GM23338 (cell line): ENCODE results near the gene FAM185A. TPM values are rescaled to one million over a fixed set of nuclear protein-coding genes. Genes with fewer than 3 reads are reported as not detected.

ENCODE experiments used
- ATAC-seq: fragments of 200-7000 bp; cut with Tn5 transposase; 3 replicates; pipeline ENCODE4 v1.9.1; 2020
- DNase-seq: peaks from one replicate; pipeline ENCODE4 v3.0.0-alpha.2; 2015; ENCODE audit warnings: low spot score
- H2AFZ ChIP-seq: fragments of 200-600 bp; sonication (generic); 2 replicates; pipeline ENCODE4 v1.8.0; 2016; ENCODE audit warnings: antibody characterized with exemption, mild to moderate bottlenecking, moderate library complexity
- H3F3A ChIP-seq: fragments of 200-600 bp; sonication (generic); replicated peaks from 2 replicates; pipeline ENCODE4 v1.8.0; 2017; ENCODE audit warnings: antibody characterized with exemption, mixed run types, low read depth
- H3K27ac ChIP-seq: fragments of 200-600 bp; sonication (generic); 2 replicates; pipeline ENCODE4 v1.6.1; 2016; ENCODE audit warnings: low read depth
- H3K27me3 ChIP-seq: fragments of 200-600 bp; sonication (generic); 2 replicates; pipeline ENCODE4 v1.8.0; 2016; ENCODE audit warnings: mild to moderate bottlenecking, mixed run types, moderate library complexity; ENCODE audit not compliant: insufficient read depth
- H3K36me3 ChIP-seq: fragments of 200-600 bp; sonication (generic); 2 replicates; pipeline ENCODE4 v1.8.0; 2016; ENCODE audit warnings: mild to moderate bottlenecking; ENCODE audit not compliant: insufficient read depth
- H3K4me1 ChIP-seq: fragments of 200-600 bp; sonication (generic); 2 replicates; pipeline ENCODE4 v1.8.0; 2016; ENCODE audit warnings: mild to moderate bottlenecking, moderate library complexity; ENCODE audit not compliant: insufficient read depth
- H3K4me2 ChIP-seq: fragments of 200-600 bp; sonication (generic); 2 replicates; pipeline ENCODE4 v1.7.1; 2017; ENCODE audit warnings: mixed run types
- H3K4me3 ChIP-seq: fragments of 200-600 bp; sonication (generic); 2 replicates; pipeline ENCODE4 v1.6.1; 2016; ENCODE audit warnings: mixed run types
- H3K79me2 ChIP-seq: fragments of 200-600 bp; sonication (generic); replicated peaks from 2 replicates; pipeline ENCODE4 v1.8.0; 2017; ENCODE audit warnings: mild to moderate bottlenecking; ENCODE audit not compliant: insufficient read depth
- H3K9me2 ChIP-seq: fragments of 200-600 bp; sonication (generic); 2 replicates; pipeline ENCODE4 v1.8.0; 2017; ENCODE audit not compliant: insufficient read depth
- H4K20me1 ChIP-seq: fragments of 200-600 bp; sonication (generic); replicated peaks from 2 replicates; pipeline ENCODE4 v1.8.0; 2017; ENCODE audit warnings: mild to moderate bottlenecking; ENCODE audit not compliant: insufficient read depth
- H3K27ac Mint-ChIP-seq: 2 replicates; pipeline ENCODE4 v1.8.0; 2020; ENCODE audit warnings: inconsistent platforms, mild to moderate bottlenecking, moderate library complexity, mixed read lengths
- H3K27me3 Mint-ChIP-seq: 3 replicates; pipeline ENCODE4 v1.8.0; 2022; ENCODE audit warnings: low read depth, mild to moderate bottlenecking, moderate library complexity, mixed read lengths, inconsistent platforms; ENCODE audit not compliant: insufficient read depth, poor library complexity
- H3K36me3 Mint-ChIP-seq: 3 replicates; pipeline ENCODE4 v1.8.0; 2021; ENCODE audit warnings: low read depth, mild to moderate bottlenecking, inconsistent platforms, moderate library complexity, mixed read lengths
- H3K4me1 Mint-ChIP-seq: 3 replicates; pipeline ENCODE4 v1.8.0; 2020; ENCODE audit warnings: mild to moderate bottlenecking, inconsistent platforms, mixed read lengths
- H3K4me3 Mint-ChIP-seq: 3 replicates; pipeline ENCODE4 v1.8.0; 2021; ENCODE audit warnings: moderate library complexity, mild to moderate bottlenecking, inconsistent platforms, mixed read lengths
- H3K9me3 Mint-ChIP-seq: 3 replicates; pipeline ENCODE4 v1.8.0; 2020; ENCODE audit warnings: moderate library complexity, mild to moderate bottlenecking, inconsistent platforms, mixed read lengths
- CTCF ChIP-seq, 2 experiments: fragments of 200-600 bp in 1 of 2; sonication (generic) in 1 of 2; conservative IDR thresholded peaks; 2 replicates each; pipeline versions ENCODE4 v1.5.1 to v1.6.1; 2016 to 2017; ENCODE audit warnings: antibody characterized with exemption in 2 of 2, low read depth in 2 of 2, mild to moderate bottlenecking in 2 of 2, moderate library complexity in 1 of 2
- ETS1 ChIP-seq: IDR thresholded peaks from 2 replicates; pipeline ENCODE4 v1.6.1; 2016; ENCODE audit warnings: antibody characterized with exemption
- JUNB ChIP-seq: IDR thresholded peaks from one replicate; pipeline ENCODE4 v1.6.1; 2016; ENCODE audit warnings: antibody characterized with exemption; ENCODE audit not compliant: unreplicated experiment
- NANOG ChIP-seq: IDR thresholded peaks from 2 replicates; pipeline ENCODE4 v1.6.1; 2016; ENCODE audit warnings: antibody characterized with exemption, borderline replicate concordance
- ZNF462 ChIP-seq: fragments of 250-450 bp; sonication (Bioruptor Pico); IDR thresholded peaks from 2 replicates; pipeline ENCODE4 v1.5.0; 2020; ENCODE audit warnings: mild to moderate bottlenecking, moderate library complexity
- polyA plus RNA-seq: library from polyadenylated mRNA; unstranded; fragments of >200 nt; fragmentation: Nextera tagmentation; extraction: Ambion mirVana; gene quantifications from 2 replicates; pipeline ENCODE4 v1.2.1, GENCODE V29; 2016
- total RNA-seq: library from RNA; depleted of rRNA; stranded (reverse); fragments of >200 nt; shearing (Covaris generic); gene quantifications from 2 replicates; pipeline ENCODE4 v1.2.3, GENCODE V29; 2014

FAM185A gene
- total and polyA plus RNA-seq, 2 experiments from 2014 or later: 5.7 to 11.7 TPM

- no peak for TF ChIP-seq ZNF462 (CRISPR knock-in tag)
- TF ChIP-seq CTCF (conservative IDR thresholded peaks at IDR 0.05; ENCODE audit: low read depth in 2 of 2): no peak
- no peak for TF ChIP-seq JUNB
These were observed 91.6 kb downstream of the FAM185A start (continued) for GRCh38 chr7:102840404-102840803.

GRCh38 chr7:102841290-102841689 is 92.5 kb downstream of the FAM185A start:
- no peaks in the 10 kb centered on the region for H3K4me1 ChIP-seq
- H3K9me3 Mint-ChIP-seq: no peaks in the 10 kb centered on the region
- no peaks in the 10 kb centered on the region for H4K20me1 ChIP-seq
- no peak overlapping the region for H3K4me2 ChIP-seq
- H3K36me3 ChIP-seq: no peaks in the 10 kb centered on the region
- no peak overlapping the region for H3K27ac ChIP-seq
- H3K4me1 Mint-ChIP-seq: no peaks in the 10 kb centered on the region
- no peak for DNase-seq
- H3K4me3 ChIP-seq: no peak overlapping the region
- no peak overlapping the region for H3K27ac Mint-ChIP-seq
- ATAC-seq: no peak
- H3K9me2 ChIP-seq: 0 out of 2 replicates have a peak, but pooled peaks cover 4% of the 10 kb centered on the region
- H3F3A ChIP-seq: no peaks in the 10 kb centered on the region
- H2AFZ ChIP-seq: no peak overlapping the region
- no peak overlapping the region for H3K4me3 Mint-ChIP-seq
- H3K36me3 Mint-ChIP-seq: no peaks in the 10 kb centered on the region
- H3K27me3 Mint-ChIP-seq: no peaks in the 10 kb centered on the region
- H3K27me3 ChIP-seq: no peaks in the 10 kb centered on the region
- no peaks in the 10 kb centered on the region for H3K79me2 ChIP-seq
- TF ChIP-seq ZNF462 (CRISPR knock-in tag) (no peak), JUNB (no peak), ETS1 (no peak), NANOG (no peak)
